GM19395 (cell line): ENCODE measurements around the gene LSAMP.

Source experiments
- ATAC-seq: cut with Tn5 transposase; IDR thresholded peaks from one replicate; pipeline ENCODE4 v1.9.1; 2021; ENCODE audit warnings: mild to moderate bottlenecking, moderate library complexity; ENCODE audit not compliant: unreplicated experiment

The LSAMP gene

DNA sequence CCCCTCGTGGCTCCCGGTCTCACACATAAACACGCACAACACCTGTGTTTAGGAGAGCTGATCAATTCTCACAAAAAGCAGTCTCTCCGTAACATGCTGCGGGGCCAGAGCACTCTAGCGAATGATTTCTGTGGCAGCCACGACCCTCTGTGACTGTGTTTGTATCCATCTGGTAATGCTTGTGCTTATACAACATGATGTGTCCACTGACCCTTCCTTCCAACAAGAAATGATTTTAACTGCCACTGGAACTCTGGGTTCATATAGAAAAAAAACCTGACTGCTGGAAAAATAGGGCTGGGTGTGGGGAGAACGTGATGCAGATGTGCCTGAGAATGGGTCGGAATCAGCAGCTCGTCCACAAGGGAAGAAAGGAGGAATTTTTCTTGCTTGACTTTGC is 411.8 kb downstream of the LSAMP start:
- ATAC-seq, result no peak

DNA sequence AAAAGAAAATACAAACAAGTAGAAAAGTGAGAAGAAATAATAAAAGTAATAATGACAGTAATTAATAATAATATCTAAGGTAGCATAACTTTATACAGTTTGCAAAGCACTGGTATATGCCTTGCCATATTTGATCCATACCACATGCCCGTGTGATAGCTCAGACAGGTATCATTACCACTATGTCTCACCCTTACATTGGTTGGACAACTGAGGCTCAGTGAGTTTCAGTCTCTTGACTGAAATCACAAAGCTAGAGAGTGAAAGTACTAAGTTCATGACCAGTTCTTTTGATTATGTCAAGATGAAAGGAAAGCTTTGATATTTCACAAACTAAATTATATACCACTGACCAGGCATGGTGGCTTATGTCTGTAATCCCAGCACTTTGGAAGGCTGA is 413.1 kb downstream of the LSAMP start:
- ATAC-seq, result no peak

DNA sequence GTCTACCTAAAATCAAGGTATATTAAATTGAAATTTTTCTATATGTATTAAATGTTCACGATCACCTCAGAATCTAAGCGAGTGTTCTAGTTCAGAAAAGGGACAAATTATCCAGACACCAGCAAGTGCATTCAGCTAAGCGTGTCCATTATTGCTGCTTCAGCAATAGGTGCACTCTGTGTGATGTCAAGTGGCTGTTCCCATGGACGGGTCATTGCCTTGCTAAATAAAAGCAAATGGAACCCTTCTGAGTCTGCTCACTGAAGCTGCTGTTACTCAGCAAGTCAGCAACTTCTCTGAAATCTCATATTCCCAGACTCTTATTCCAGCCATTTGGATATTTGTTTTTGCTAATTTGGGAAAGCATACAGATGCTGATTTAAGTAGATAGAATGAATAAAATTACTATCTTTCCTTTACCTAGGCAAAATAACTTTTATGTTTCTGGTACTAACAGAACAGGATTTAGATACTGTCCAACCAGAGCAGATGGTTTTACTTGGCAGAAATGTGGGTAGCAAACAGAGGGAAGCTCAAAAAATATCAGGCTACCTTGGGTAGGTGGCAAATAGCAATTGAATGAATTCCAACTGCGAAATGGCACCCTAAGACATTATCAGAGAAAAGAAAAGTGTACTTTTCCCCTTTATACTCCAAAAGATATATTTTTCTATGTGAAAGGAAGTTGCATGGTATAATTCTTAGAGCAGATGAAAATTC is 415.0 kb downstream of the LSAMP start:
- ATAC-seq, result no peak

DNA sequence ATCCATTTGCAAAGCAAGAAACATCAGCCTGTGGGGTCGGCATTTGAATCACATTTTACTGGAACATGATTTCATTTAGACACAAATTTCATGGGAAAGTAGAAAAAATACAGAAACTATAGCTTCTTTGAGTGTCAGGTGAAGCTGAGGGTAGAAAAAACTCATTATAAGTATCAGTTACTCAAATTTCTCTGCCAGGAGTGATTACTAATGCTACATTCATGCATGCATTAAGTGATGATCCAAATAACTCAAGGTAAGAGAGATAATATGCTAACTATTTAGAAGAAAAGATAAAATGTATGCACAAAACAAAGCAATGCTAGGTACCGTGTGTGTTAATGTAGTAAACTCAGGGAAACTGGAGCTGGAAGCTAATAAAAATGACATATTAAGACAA is 416.0 kb downstream of the LSAMP start:
- no peak for ATAC-seq

DNA sequence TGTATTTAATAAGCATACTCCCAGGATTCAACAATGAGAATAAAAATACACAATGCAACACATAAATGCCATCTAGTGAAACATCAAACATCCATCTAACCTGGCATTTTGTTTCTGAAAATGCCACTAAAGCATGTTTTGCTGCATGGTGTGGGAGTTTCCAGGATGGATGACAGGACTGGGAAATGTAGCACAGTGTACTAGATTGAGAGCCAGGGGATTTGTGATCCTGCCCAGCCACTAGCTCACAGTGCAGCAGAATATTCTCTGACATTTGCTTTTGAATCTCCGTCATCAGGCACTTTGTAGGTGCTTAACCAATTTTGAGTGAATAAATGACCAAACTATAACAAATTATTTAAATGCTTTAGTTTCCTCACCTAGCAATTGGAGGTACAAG is 417.1 kb downstream of the LSAMP start:
- no peak for ATAC-seq

DNA sequence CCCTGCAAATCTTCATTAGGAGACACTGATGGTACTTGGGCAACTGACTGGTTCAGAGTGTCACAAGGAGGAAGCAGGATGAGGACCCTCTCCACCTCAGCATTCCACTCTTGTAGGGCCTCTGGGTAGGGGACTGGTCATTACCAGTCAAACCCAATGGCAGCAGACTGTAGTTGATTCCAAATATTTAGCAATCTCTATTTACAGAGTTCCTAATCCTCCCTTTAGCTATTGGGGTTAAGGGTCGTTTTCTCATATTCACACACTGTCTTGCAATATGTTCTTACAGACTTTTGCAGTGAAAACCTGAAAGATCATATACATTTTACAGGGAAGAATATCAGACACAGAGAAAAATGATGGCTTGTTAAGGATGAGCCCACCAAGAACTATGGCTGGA is 424.3 kb downstream of the LSAMP start:
- ATAC-seq, result peak; percentile 18

DNA sequence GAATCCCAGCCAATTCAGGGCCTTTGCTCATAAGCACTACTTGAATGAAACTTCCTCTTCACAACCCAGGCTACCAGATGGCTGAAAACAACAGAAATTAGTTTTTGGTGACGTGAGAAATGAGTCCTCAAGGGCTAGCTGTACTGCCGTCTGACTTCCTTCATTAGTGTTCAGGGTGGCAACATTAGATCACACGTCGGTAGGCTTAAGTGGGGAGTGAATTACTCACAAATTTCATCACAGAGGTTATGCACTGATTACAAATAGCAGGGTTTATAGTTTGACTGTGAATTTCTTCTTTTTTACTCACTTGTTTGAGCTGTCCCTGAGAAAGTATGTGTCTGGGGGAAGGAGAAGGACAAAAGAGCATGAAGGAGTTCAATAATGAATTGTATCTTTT is 424.8 kb downstream of the LSAMP start:
- peak; percentile 96 for ATAC-seq

DNA sequence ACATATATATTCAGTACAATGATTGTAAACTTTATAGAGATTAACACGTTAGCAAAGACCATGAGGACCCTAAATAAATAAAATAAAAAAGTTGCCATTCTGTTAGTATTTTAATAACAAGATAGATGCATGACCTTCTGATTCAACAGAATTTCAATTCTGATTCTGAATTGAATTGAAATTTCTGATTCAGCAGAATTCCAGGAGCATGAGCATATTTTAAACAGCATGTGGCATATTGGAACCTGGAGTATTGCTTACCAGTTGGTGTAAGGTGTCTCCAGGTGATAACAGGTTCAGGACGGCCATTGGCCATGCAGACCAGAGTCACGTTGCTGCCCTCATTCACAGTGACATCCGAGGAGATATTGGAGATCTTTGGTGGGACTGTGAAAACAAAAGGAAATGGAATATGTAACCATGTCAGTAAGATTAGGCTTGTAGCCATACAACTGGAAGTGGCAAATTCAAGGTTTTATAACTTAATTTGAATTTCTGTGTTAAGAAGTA is 426.0 kb downstream of the LSAMP start:
- no peak for ATAC-seq

DNA sequence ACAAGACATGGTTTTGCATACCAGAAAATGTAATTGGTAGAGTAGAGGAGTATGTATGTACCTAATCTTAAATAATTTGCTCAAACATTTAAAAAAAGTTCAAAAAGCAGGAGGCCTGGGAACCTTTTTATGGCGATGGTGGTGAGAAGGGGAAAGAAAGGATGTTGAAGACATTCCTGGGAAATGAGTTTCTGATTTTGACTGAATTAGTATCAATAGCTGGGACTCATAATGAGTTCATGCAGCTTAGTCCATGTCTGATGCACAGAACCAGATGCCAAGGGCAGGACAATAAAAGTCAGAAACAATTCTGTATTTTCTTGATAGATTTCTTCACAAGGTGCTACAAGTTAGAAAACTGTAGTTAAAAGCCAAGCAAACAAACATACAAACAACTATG is 426.6 kb downstream of the LSAMP start:
- no peak for ATAC-seq

DNA sequence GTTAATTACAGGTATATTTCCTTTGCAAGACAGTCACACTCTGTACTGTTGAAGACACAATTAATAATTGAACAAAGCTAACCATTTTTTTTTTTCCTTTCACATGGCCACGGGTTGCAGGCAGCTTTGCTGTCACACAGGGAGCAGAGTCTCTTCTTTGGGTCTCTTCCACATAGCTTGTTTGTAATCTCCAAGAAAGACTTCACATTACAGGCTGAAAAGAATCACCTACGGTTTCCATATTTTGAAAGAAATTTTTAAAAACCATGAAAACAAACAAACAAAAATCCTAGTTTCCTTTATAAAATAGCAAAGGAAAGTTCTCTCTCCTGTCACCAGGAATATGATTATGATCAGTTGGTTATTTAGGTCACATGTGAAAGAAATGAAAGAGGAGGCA is 429.4 kb downstream of the LSAMP start:
- no peak for ATAC-seq

DNA sequence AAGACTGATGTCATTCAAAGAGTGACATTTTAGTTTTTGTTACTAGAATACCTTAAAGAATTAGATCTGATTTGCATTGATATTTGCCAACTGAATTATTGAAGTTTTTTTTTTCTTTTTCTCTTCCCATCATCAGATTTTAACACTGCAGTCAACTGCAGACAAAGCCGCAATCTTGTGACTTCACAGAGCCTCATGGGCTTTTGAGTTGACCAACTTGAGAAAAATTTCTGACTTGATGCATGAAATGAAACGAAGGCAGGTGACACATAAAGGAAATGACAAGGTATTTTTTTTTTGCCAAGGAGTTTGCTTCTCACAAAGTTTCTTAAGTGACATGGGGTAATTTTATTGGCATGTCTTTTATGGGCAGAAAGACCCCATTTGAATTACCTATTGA is 438.3 kb downstream of the LSAMP start:
- ATAC-seq, result no peak

DNA sequence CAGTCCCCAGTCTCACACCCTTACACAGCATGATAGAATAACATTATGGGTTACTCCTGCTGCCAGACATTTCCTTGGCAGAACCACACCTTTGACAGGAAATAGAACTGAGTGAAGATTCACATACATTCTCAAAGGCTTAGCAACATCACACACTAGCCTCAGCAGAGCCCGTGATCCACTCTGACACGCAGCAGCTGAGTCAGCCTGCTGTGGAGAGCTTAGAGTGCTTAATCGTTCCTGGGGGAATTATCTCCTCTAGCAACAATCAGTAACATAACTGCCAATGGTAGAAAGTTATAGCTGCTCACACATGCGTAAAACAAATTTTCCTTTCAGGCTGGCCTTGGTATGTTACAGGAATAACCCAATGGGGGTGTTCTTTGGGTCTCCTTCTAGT is 439.9 kb downstream of the LSAMP start:
- no peak for ATAC-seq

DNA sequence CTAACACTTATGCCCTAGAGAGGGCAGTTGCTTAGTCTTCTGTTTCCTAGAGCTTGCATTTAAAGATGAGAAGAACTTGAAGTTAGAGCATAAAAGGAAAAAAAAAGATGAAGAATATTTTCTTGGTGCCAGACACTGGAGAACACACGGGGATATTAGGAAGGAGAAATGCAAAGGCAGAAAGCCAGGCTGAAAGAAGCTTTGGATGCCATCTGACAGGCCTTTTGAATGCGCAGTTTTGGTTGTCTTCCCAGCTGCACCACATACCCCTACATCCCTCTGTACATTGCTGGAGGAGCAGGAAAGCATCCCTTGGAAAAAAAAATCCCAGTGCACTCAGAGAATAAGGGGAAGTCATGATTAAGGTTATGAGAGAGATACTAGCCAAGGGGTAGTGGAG is 443.1 kb downstream of the LSAMP start:
- ATAC-seq, result no peak

DNA sequence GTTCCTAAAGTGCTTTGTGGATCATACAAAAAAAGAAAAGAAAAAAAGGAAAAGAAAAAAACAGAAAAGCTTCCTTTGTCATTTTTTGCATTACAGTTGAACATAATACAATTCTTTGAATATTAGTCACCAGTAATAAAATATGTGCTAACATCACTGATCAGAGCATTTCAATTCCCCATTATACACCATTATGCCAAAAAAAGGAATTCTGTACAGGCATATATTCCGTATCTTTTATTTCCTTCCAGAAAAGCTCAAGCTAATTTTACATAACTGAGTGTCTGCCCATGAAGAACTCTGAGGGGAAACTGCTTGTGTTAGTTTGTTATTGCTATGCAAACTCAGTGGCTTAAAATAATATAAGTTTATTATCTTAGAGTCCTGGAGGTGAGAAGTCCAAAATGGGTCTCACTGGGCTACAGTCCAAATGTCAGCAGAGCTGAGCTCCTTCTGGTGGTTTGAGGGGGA is 444.1 kb downstream of the LSAMP start:
- ATAC-seq, result no peak

DNA sequence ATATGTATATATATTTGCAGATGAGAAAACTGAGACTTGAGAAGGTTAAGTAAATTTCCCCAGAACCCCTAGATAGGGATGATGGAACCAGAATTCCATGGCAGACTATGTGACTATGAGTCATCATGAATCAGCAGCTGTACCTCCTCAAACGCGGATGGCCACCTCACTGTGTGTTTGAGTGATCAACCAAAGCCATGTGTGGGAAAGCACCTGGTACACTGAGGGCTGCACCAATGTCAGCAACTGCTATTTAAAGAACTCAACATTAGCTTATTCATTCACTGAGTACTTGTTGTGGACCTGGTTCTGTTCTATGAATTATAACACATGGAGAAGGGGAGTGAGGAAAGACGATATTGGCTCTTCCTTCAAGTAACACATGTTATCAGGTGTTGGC is 445.0 kb downstream of the LSAMP start:
- peak; percentile 81 for ATAC-seq

DNA sequence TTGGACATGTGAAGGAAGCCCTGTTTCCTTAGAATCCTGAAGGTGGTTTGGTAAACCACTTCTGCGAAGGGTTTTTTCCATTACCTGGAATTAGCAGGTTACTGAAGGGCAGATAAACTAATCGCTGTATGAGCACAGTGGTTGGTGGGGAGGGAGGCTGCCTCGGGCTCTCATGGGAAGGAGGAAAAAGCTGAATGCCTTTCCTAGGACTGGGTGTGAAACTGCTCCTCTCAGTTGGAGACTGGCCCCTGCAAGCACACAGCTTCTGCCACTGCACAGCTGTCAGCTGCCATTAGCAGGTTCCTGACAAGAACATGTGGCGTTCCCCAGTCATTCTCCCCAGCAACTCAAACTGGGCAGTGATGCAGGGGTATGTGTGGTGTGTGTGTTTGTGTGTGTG is 445.7 kb downstream of the LSAMP start:
- peak; percentile 28 for ATAC-seq

DNA sequence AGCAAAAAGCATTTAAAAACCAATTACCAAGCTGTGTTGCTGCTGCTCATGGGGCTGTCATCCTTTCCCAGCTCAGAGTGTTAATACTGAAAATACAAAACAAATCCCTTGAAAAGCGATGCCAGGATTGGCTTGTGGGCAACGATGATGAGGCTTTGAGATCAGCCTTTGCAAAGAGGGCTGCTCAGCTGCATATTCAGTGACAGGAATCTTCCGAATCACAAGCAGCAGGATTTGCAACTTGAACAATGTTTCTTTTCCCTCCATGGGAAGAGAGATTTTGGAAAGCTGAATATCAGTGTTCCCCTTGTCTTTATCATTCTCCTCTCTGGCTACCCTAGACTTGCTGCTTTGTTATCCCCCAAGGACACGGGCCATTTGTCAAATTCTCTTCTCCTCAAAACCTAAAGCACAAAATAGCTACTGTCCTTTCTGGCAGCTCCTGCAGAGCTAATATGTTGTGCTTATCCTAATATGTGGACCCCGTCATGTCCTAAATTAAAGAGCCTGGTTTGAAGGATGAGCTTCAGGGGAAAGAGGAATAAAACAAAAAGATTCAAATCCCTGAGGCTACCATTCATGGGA is 446.2 kb downstream of the LSAMP start:
- ATAC-seq, result no peak

DNA sequence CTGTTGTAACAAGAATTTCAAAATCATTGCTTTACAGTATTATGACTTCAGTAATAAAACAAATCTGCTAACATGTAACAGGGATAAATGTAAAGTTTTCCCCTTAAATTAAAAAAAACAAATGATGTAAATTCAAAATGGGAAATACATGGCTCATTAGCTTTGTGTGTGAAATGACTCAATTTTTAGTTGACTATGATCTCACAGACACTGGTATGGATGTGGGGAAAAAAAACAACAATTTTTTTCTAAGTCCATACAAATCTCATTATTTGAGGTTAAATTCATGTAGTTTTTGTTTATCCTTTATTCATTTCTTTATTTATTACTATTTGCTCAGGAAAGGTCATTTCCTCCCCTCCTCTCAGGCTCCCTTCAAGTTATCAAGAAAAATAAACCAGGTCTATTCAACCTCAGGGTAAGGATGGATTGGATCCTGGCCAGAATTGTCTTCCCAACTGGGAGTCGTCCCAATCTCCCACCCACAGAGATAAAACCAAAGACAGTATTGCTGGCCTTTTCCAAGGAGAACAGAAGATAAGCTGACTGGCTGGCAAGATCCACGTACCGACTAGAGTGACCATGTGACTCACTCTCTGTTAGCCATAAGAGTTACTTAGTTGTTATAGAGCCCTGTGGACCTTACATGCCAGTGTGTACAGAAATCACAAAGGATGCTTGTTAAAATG is 448.7 kb downstream of the LSAMP start:
- no peak for ATAC-seq

DNA sequence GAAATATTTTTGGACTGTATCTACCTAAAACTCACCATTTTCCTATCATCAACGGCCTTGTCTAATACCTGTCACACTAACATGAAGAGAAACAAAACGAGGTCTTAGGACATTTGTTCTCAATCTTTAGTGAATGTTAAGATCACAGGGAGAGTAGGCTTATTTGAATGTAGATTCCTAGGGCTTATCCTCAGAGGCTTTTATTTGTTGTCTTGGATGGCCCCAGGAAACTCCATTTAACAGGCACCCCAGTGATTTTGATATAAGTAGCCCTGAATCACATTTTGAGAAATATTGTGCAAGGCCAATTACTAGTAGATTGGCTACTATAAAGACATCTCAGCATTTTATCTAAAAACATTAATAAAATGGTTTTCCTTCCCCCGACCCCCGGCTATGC is 454.6 kb downstream of the LSAMP start:
- ATAC-seq, result no peak

DNA sequence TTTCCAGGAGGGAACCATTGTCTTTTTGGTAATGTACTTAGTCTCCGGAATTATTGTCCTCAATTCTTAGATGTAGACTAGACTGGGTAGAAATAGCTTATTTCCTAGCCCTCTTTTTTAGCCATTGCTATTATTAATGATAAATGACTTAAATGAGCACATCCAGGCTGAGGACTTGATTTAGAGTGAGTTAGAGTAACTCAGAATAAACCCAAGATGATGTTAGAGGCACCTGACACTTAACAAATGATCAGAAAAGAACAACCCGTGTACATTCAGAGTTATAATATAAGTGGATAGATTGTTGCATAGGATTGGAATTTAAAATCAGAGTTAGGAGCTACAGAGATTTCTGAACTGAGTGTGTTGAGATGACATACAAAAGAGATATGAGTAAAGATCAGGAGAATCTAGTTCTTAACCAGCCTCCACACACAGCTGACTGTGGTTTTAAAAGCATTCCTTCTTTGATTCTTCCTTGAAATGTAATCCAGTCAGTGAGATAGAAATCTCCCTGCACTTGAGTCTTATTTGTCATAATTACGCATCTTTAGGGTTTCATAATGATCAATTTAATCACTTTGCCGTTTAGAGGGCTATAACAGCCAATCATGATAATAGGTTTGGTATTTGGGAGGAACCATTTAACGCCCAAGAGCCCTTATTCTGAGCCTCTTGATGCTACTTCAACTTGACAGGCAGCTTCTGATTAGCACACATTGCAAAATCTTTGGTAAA is 455.4 kb downstream of the LSAMP start:
- no peak for ATAC-seq

DNA sequence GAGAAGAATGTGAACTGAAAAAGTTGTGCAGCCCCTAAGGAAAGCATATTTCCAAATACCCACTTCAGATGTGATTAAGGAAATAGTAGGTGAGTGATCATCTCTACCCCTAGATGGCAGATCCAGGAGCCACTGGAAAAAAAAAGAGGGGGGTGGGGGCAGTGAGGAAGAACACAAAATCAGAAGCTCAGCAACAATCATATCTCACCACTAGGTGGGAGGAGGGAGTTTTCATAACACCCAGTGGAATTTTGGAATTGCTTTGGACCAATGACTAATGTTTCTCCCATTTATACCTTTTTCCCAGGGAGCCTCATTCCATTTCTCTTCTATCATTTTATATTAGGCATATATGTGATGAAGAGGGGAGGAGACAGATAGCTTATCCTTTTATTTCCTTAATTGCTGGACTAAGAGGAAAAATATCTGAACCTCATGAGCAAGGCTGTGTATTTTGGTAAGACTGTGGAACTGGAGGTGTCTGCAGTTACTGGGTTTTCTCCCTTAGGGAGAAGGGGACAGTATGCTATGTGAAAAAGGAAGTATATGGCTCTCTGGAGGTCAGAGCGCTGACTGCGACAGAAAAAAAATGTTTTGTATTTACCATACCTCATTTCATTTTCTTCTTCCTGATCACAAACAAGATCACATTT is 458.6 kb downstream of the LSAMP start:
- ATAC-seq, result no peak
